Prostate gland (tissue), 2 donors: Measurements from ENCODE around the gene KIF26B. TPM values are rescaled to one million over a fixed set of nuclear protein-coding genes. Genes with fewer than 3 reads are reported as not detected.

ENCODE experiments used
- DNase-seq: peaks from one replicate; pipeline ENCODE4 v3.0.0-alpha.2; 2019; ENCODE audit warnings: low spot score
- H3K27ac ChIP-seq, 2 donors: fragments of 200-600 bp; sonication (generic); 2 replicates each; pipeline ENCODE4 v1.5.1; 2017 to 2019
- H3K27me3 ChIP-seq: fragments of 200-600 bp; sonication (generic); replicated peaks from 2 replicates; pipeline ENCODE4 v1.5.1; 2019; ENCODE audit not compliant: insufficient read depth
- H3K36me3 ChIP-seq, 2 donors: fragments of 200-600 bp; sonication (generic); 1 replicate in 1 of 2; 2 replicates in 1 of 2; pipeline versions ENCODE4 v1.5.1 to v1.8.1; 2017 to 2019
- H3K4me1 ChIP-seq: fragments of 200-600 bp; sonication (generic); replicated peaks from 2 replicates; pipeline ENCODE4 v1.5.1; 2019
- H3K4me3 ChIP-seq, 2 donors: fragments of 200-600 bp; sonication (generic); 2 replicates each; pipeline ENCODE4 v1.5.1; 2017 to 2019
- H3K9me3 ChIP-seq: fragments of 200-600 bp; sonication (generic); 2 replicates; pipeline ENCODE4 v1.5.1; 2017
- CTCF ChIP-seq, 4 experiments: fragments of 200-600 bp in 2 of 4; fragments of 450-650 bp in 2 of 4; sonication (generic) in 2 of 4; IDR thresholded peaks; 1 replicate in 3 of 4; 2 replicates in 1 of 4; pipeline ENCODE4 v1.5.1; 2016 to 2019; ENCODE audit warnings: antibody characterized with exemption in 4 of 4, mild to moderate bottlenecking in 2 of 4, moderate library complexity in 2 of 4
- POLR2A ChIP-seq: fragments of 450-650 bp; IDR thresholded peaks from one replicate; pipeline ENCODE4 v1.6.1; 2016; ENCODE audit warnings: antibody characterized with exemption, mild to moderate bottlenecking
- POLR2AphosphoS5 ChIP-seq: sonication (generic); formaldehyde crosslinking; IDR thresholded peaks from one replicate; pipeline ENCODE4 v1.6.1; 2017; ENCODE audit warnings: antibody characterized with exemption
- WGBS: methylation state at CpG from one replicate; pipeline ENCODE4 v1.1.5; 2018; 5-methylcytosine and 5-hydroxymethylcytosine counted together
- intact Hi-C: fragments of 100-400 bp; cut with DNase I; formaldehyde crosslinking; loops from one replicate; pipeline ENCODE4 v1.14.2; 2022
- total RNA-seq, 2 donors: library from RNA; depleted of rRNA; stranded (reverse); fragments of >200 nt; gene quantifications; one replicate each; pipeline ENCODE4 v1.1.0, GENCODE V29; 2016

Gene KIF26B
- total RNA-seq, 2 donors from 2014 or later = 3.3 to 3.8 TPM

GRCh38 chr1:245216366-245217115 is 61.8 kb downstream of the KIF26B start:
- TF ChIP-seq POLR2AphosphoS5 = no peak
- no peak for TF ChIP-seq CTCF (IDR thresholded peaks at IDR 0.05)
- TF ChIP-seq POLR2A = no peak
- Histone ChIP-seq H3K36me3 (no peaks in the 10 kb centered on the region), H3K27ac (no peak overlapping the region), H3K9me3 (no peaks in the 10 kb centered on the region), H3K27me3 (no peaks in the 10 kb centered on the region), H3K4me1 (no peaks in the 10 kb centered on the region), H3K4me3 (no peak overlapping the region)
- WGBS = 40% methylated on average over 11 of the region's 11 CpGs
- intact Hi-C loops = no loop called here
- no peak for DNase-seq

GRCh38 chr1:245217853-245218608 is 63.2 kb downstream of the KIF26B start:
- Histone ChIP-seq H3K27ac (no peak overlapping the region), H3K4me1 (no peaks in the 10 kb centered on the region), H3K36me3 (no peaks in the 10 kb centered on the region), H3K4me3 (no peak overlapping the region), H3K27me3 (no peaks in the 10 kb centered on the region), H3K9me3 (no peaks in the 10 kb centered on the region)
- no peak for DNase-seq
- intact Hi-C loops = no loop called here
- 91% methylated on average over 12 of the region's 12 CpGs for WGBS
- TF ChIP-seq CTCF (IDR thresholded peaks at IDR 0.05) = no peak
- TF ChIP-seq POLR2AphosphoS5 = no peak
- TF ChIP-seq POLR2A = no peak

GRCh38 chr1:245220381-245220985 is 65.7 kb downstream of the KIF26B start:
- no peak for DNase-seq
- WGBS = 79% methylated on average over 12 of the region's 12 CpGs
- no peaks in the 10 kb centered on the region for H3K4me1 ChIP-seq
- no peaks in the 10 kb centered on the region for H3K9me3 ChIP-seq
- no peak overlapping the region for H3K4me3 ChIP-seq
- H3K27me3 ChIP-seq = no peaks in the 10 kb centered on the region
- no peak overlapping the region for H3K27ac ChIP-seq
- intact Hi-C loops = no loop called here
- TF ChIP-seq POLR2A = no peak
- no peak for TF ChIP-seq POLR2AphosphoS5
- TF ChIP-seq CTCF (IDR thresholded peaks at IDR 0.05) = no peak
- H3K36me3 ChIP-seq = no peaks in the 10 kb centered on the region

GRCh38 chr1:245221805-245222204 is 67.0 kb downstream of the KIF26B start:
- intact Hi-C loops = no loop called here
- no peak overlapping the region for H3K4me3 ChIP-seq
- TF ChIP-seq CTCF (IDR thresholded peaks at IDR 0.05) = no peak
- no peak for TF ChIP-seq POLR2A
- no peak for TF ChIP-seq POLR2AphosphoS5
- H3K4me1 ChIP-seq = no peaks in the 10 kb centered on the region
- WGBS = 87% methylated on average over 6 of the region's 6 CpGs
- no peaks in the 10 kb centered on the region for H3K9me3 ChIP-seq
- no peak overlapping the region for H3K27ac ChIP-seq
- no peak for DNase-seq
- no peaks in the 10 kb centered on the region for H3K27me3 ChIP-seq
- no peaks in the 10 kb centered on the region for H3K36me3 ChIP-seq
